Globus pallidus (tissue), 1 donor: ENCODE results near the gene LRP5.
"Not testable (repeated sequence)": the region's sequence is repeated elsewhere in the genome, so short reads cannot be mapped to it uniquely, and the experiment has no call there.

Source experiments
- DNase-seq: peaks from one replicate; pipeline ENCODE4 v3.0.0-alpha.2; 2015; ENCODE audit warnings: low spot score

LRP5 gene

GRCh38 chr11:68423481-68423880, 111.1 kb downstream of the LRP5 start:
- DNase-seq = no peak

GRCh38 chr11:68424101-68424632, 111.8 kb downstream of the LRP5 start:
- DNase-seq = no peak

- DNase-seq = no peak
Measured at GRCh38 chr11:68424981-68425865, 112.8 kb downstream of the LRP5 start.

- no peak for DNase-seq
Measured at GRCh38 chr11:68425866-68426380, 113.5 kb downstream of the LRP5 start.

GRCh38 chr11:68429661-68430060, 117.3 kb downstream of the LRP5 start:
- no peak for DNase-seq

- no peak for DNase-seq
Measured at GRCh38 chr11:68430384-68430783, 118.0 kb downstream of the LRP5 start.

GRCh38 chr11:68430801-68431200, 118.4 kb downstream of the LRP5 start:
- DNase-seq = no peak

GRCh38 chr11:68431984-68432645, 119.7 kb downstream of the LRP5 start:
- no peak for DNase-seq

GRCh38 chr11:68432874-68433273, 120.5 kb downstream of the LRP5 start:
- no peak for DNase-seq

- DNase-seq = no peak
Measured at GRCh38 chr11:68433541-68433940, 121.2 kb downstream of the LRP5 start.

GRCh38 chr11:68434159-68434558, 121.8 kb downstream of the LRP5 start:
- not testable (repeated sequence) for DNase-seq

GRCh38 chr11:68436162-68436888, 123.9 kb downstream of the LRP5 start:
- no peak for DNase-seq

GRCh38 chr11:68436985-68437926, 124.9 kb downstream of the LRP5 start:
- DNase-seq = no peak

- DNase-seq = no peak
Measured at GRCh38 chr11:68437927-68438657, 125.7 kb downstream of the LRP5 start.

GRCh38 chr11:68438658-68439259, 126.4 kb downstream of the LRP5 start:
- DNase-seq = no peak

GRCh38 chr11:68439355-68440065, 127.1 kb downstream of the LRP5 start:
- DNase-seq = no peak

- no peak for DNase-seq
Measured at GRCh38 chr11:68440224-68440623, 127.8 kb downstream of the LRP5 start.

- DNase-seq = no peak
Measured at GRCh38 chr11:68441466-68442230, 129.3 kb downstream of the LRP5 start.
